Measurements from ENCODE around the gene MSL1.
A peak's percentile ranks its signal among the peaks of the same experiment; 100 is the strongest.
"Not testable (repeated sequence)": the region's sequence is repeated elsewhere in the genome, so short reads cannot be mapped to it uniquely, and the experiment has no call there.

MSL1 gene

DNA sequence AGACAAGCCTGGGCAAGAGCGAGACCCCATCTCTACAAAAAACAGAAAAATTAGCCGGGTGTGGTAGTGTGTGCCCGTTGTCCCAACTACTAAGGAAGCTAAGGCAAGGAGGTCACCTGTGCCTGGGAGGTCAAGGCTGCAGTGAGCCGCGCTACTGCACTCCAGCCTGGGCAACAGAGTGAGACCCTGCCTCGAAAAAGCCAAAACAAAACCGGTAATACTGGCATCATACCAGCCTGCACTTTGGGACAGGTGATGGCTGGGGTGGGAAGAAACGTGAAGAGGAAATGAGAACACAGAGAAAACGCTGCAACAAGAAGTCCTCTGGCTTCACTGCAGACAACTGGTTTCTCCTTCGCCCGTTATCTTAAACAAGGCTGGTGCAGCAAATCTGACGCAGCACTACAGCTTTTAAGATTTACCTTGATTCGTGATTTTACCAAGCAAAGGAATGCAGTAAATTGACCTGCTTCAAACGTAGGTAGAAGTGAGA is 17.8 kb downstream of the MSL1 start:
- peak; percentile 5 for DNase-seq

DNA sequence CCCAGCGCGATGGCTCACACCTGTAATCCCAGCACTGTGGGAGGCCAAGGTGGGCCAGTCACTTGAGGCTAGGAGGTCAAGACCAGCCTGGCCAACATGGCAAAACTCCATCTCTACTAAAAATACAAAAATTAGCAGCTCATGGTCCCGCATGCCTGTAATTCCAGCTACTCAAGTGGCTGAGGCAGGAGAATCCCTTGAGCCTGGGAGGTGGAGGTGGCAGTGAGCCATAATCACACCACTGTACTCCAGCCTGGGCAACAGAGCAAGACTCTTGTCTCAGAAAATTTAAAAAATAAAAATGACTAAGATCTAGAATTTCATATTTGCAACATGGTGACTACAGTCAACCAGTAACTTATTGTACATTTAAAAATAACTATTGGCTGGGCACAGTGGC is 21.4 kb downstream of the MSL1 start:
- DNase-seq, result not testable (repeated sequence)

DNA sequence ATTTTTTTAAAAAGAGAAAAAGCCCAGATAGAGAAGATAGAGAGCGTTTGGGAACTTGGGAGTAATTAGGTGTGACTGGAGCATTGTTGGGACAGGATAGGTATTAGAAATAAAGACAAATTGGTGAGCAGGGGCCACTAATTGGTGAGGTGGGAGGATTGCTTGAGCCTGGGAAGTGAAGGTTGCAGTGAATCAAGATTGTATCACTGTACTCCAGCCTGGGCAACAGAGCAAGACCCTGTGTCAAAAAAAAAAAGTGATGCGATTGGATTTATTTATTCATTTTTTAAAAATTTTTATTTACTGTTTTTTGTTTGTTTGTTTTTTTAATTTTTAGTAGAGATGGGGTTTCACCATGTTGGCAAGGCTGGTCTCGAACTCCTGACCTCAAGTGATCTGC is 23.7 kb downstream of the MSL1 start:
- no peak for DNase-seq

DNA sequence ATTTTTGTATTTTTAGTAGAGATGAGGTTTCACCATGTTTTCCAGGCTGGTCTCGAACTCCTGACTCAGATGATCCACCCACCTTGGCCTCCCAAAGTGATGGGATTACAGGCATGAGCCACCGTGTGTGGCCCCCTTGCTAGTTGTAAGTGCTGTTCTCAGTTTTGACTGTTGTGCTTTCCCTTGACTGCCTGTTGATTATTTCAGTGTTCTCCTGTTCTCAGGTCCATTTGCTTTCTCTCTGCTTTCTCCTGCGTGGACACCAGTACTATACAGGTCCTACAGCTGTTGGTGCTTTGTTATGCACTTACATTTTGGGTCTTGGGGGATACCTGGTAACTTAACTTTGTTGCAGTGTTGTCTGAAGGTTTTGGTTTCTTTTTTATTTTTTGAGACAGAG is 26.8 kb downstream of the MSL1 start:
- DNase-seq, result no peak

DNA sequence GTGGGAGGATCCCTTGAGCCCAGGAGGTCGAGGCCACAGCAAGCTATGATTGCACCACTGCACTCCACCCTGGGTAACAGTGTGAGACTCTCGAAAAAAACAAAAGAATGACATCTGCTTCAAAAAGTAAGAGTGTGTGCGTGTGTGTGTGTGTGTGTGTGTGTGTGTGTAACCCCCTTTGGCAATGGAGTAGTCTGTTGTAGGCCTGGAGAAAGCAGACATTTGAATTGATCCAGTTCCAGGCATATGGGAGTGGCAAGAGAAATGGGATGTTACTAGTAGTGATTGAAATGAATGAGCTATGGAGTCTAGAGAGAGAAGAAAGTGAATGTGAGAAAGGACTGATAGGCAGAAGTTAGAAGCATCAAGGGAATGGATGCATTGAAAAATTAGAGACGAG is 28.5 kb downstream of the MSL1 start:
- DNase-seq, result no peak

DNA sequence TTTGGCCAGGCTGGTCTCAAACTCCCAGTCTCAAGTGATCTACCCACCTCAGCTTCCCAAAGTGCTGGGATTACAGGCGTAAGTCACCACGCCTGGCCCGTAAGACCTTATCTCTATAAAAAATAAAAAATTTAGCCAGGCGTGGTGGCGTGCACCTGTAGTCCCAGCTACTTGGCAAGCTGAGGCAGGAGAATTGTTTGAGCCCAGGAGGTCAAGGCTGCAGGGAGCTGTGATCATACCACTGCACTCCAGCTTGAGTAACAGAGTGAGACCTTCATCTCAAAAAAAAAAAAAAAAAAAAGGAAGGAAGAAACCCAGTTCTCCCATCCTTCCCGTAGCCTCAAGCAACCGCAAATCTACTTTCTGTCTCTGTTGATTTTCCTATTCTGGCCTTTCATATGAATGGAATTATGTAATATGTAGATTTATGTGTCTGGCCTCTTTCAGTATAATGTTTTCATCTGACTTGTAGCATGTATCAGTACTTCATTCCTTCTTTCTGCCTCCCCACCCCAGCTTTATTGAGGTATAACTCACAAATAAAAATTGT is 29.7 kb downstream of the MSL1 start:
- no peak for DNase-seq

DNA sequence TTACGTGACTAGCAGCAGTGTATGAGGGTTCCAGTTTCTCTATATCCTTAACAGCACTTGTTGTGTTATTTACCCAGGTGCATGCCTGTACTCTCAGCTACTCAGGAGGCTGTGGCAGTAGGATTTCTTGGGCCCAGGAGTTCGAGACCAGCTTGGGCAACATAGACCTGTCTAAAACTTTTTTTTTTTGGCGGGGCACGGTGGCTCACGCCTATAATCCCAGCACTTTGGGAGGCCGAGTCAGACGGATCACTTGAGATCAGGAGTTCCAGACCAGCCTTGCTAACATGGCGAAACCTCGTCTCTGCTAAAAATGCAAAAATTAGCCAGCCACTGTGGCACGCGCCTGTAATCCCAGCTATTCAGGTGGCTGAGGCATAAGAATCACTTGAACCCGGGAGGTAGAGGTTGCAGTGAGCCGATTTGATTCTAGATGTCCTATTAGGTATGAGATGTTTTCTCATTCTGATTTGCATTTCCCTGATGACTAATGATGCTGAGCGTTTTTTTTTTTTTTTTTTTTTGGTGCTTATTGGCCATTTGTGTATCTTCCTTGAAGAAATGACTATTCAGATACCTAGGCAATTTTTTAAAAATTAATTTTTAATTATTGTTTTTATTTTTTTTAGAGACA is 31.9 kb downstream of the MSL1 start:
- no peak for DNase-seq

DNA sequence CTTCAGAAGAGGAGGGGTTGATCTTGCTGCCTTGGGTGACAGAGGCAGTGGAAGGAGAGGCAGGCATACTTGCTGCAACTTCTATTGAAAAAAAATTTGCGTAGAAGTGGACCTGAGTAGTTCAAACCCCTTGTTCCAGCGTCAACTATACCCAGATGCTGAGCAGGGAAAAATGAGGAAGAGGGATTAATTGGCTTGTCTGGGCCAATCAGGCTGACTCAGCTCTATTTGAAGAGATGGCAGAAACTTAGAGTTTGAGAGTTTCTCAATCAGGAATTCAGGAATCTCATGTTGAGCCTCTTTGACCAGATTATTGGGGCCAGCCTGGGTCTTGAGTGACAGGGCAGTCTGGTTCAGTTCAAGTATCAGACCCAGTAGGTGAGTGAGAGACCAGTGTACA is 36.2 kb downstream of the MSL1 start:
- DNase-seq, result no peak

DNA sequence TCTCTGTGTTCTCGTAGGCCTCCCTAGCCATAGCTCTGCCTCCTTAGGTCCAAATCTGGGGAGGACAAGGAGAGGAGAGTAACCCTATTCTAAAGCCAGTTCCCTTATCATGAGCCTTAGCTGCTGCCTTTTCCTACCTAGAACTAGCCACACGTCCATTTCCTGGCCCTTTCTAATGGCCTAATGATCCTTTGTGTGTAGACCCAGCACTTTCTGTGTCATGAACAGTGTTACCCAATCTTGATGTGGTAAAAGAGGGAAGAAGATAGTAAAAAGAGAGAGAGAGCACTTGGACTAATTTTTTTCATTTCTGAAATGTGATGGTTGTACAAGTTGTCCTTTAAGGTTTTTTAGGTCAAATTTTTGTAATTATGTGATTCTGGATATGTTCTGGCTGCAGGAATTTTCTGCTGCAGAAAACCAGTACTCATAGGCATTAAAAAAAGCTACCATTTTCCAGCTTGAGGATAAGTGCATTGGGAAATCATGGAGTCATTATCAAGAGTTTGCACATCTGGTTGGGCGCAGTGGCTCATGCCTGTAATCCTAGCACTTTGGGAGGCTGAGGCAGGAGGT is 36.8 kb downstream of the MSL1 start:
- no peak for DNase-seq

DNA sequence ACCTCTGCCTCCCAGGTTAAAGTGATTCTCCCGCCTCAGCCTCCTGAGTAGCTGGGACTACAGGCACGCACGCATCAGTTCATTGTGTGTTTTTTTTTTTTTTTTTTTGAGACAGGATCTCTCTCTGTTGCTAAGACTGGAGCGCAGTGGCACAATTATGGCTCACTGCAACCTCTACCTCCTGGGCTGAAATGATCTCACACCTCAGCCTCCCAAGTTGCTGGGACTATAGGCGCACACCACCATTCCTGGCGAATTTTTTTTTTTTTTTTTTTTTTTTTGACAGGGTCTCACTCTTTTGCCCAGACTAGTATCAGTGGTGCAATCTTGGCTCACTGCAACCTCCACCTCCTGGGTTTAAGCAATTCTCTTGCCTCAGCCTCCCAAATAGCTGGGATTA is 37.7 kb downstream of the MSL1 start:
- DNase-seq, result no peak

DNA sequence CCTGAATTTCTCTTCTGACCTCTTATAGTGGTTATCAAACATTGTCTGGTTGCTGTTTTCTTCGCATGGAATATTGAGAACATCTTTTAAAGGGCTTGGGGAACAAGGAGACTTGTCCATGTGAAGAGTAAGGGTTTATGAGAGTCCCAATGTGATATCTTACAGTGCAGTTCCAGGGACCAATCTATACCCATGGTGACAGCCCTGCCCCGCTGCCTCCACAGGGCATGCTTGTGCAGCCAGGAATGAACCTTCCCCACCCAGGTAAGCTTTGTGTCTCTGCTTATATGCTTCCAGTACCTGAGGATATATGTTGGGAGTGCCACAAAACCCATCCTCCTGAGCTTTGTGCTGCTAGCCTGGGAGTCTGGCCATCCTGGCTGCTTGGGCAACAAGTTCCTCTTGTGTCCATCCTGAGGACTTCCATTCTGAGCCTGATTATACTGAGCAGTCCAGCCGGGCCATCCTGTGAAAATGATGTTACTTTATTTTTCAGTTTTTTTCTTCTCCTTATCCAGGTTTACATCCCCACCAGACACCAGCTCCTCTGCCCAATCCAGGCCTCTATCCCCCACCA is 46.0 kb downstream of the MSL1 start:
- DNase-seq, result no peak

DNA sequence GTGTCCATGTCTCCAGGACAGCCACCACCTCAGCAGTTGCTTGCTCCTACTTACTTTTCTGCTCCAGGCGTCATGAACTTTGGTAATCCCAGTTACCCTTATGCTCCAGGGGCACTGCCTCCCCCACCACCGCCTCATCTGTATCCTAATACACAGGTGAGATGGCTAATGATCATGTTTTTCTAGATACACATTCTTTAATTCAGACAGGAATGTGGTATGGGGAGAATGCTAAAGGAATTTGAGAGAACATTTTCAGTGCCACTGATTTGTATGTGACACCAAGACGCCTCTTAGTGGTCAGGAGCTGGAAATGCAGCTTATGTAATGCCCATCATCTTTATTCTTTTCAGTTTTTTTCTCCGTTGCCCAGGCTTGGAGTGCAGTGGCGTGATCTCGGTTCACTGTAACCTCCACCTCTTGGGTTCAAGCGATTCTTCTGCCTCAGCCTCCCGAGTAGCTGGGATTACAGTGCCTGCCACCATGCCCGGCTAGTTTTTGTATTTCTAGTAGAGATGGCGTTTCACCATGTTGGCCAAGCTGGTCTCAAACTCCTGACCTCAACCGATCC is 46.6 kb downstream of the MSL1 start:
- DNase-seq, result peak; percentile 21

DNA sequence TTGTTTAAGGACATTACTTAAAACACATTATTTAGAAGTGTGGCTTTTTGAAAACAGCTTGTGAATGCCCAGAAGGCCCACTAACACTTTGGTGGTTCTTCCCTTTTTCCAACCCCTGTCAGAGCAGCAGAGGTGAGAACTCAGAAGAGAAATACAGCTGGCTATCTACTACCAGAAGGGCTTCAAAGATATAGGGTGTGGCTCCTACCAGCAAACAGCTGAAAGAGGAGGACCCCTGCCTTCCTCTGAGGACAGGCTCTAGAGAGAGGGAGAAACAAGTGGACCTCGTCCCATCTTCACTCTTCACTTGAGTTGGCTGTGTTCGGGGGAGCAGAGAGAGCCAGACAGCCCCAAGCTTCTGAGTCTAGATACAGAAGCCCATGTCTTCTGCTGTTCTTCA is 48.6 kb downstream of the MSL1 start:
- DNase-seq, result no peak

DNA sequence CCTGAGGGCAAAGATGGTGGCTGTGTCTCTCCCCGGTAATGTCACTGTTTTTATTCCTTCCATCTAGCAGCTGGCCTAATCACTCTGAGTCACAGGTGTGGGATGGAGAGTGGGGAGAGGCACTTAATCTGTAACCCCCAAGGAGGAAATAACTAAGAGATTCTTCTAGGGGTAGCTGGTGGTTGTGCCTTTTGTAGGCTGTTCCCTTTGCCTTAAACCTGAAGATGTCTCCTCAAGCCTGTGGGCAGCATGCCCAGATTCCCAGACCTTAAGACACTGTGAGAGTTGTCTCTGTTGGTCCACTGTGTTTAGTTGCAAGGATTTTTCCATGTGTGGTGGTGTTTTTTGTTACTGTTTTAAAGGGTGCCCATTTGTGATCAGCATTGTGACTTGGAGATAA is 50.0 kb downstream of the MSL1 start:
- no peak for DNase-seq

DNA sequence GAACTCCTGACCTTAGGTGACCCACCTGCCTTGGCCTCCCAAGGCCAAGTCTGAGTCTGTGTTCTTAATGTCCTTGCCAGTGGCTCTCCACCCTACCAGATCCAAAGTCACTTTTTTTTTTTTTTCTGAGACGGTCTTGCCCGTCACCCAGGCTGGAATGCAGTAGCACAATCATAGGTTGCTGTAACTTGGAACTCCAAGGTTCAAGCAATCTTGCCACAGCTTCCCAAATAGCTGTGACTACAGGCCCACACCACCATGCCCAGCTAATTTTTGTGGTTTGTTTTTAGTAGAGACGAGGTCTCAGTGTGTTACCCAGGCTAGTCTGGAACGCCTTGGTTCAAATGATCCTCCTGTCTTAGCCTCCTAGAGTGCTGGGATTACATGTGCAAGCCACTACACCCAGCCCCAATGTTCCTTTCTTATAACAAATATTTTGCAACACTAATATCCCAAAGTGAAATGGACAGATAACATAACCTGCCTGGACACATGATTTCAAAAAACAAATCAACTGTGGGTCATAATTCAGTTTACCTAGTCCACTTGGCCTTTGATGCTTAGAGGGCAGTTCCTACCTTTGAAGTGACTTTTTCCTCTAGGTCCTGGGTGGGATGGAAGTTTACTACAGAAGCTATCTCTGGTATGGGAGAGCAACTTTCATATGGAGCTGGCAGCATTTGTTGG is 51.5 kb downstream of the MSL1 start:
- DNase-seq, result no peak

DNA sequence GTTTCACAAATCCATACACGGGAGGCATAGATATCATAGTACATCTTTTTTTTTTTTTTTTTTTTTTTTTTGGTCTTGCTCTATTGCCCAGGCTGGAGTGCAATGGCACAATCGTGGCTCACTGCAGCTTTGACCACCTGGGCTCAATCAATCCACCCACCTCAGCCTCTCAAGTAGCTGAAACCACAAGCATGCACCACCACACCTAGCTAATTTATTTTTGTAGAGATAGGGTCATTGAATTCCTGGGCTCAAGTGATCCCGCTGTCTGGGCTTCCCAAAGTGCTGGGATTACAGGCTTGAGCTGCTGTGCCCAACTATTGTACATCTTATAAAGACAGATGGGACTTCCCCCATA is 52.0 kb downstream of the MSL1 start:
- no peak for DNase-seq

DNA sequence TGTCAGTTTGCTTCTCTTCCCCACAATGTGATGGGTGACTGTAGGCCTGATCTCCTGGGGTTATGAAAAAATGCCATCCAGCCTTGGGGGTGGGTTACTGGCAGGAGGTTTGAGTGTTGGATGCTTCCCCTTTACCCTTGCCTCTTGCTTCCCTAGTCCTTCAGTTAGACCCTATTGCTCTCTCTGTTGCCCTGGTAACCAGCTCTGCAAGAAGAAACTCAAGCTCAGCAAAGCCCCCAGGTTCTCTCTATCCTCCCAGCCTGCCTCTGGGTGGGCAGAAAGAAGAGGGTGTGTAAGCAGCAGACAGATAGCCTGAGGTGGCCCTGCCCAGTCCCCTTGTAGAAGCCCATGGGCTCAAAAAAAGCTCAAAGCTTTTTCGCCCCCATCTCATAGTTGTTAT is 52.7 kb downstream of the MSL1 start:
- DNase-seq, result no peak

DNA sequence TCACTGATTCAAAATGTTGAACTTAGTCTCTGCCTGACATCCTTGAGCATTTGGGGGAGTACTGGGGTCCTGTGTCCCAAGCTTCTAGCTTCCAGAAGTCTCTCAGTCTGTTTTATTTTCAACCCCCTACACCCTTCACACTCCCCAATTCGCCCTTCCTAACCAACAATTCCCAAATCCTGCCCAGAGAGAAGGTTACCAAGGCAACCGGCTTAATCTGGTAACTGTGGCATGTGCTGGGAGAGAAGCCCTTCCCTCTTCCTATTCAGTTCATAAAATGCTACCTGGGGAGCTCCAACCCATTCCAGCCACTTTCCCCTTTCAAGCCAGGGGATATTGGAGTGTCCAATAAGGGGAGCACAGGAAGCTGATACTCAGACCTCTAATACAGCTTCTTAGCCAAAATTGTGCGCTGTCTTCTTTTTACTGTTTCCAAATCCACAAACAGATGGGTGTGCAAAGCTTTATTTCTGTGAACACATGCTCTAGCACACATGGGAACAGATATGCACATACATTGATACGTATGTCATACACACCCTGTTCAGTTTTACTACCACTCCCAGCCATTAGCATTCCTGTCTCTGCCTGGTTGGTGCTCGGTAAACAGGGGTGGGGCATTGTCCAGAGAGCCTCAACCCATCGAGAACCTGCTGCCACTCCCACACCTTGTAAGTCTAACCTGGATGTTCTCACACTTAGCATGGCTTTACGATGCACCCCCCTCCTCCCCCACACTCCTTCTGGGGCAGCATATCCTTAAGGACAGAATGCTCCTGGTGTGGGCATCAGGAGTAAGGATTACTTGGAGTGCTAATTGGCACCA is 54.4 kb downstream of the MSL1 start:
- no peak for DNase-seq

DNA sequence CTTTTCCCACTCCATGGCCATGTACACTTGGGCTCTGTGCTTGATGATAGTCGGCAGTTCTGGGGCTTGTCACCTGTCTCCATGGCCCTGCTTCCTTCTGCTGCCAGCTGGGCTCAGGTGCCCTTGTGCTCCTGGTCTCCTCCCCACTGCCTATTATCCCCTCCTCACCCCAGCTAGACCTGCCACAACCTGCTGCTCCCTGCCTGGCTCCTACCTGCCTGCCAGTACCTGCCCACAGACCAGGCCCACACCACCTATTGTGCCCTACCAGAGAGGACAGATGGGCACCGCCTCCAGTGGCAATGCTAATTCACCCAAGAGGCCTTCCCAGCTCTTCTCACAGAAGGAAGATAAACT is 55.0 kb downstream of the MSL1 start:
- no peak for DNase-seq

DNA sequence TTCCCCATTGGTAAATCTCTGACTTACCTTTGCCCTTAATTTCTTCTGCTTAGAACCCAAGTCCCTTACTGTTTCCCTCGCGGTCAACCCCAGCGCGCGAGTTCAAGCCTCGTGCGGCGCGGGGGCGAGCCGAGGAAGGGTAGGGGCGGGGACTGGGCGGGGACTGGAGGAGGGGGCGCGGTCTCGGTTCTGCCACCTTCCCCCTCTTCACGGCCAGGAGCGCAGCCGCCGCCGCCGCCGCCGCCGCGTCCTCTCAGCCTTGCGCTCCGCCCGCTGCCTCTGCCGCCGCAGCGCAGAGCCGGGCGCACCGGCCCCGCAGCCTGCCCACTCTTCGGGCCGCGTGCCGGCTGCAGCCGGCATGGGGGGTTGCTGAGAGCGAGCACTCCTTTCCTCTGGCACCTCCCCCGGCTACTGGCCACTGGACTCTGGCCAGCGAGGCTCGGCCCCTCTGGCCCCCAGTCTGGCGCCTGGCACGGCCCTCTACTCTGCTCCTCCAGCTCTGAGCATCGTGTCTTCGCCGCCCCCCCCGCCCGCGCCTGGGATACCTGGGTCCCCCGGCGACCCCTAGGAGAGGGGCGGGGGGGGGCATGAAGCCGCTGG is 55.6 kb downstream of the MSL1 start, which contains the start of gene RAPGEFL1:
RAPGEFL1 (plus strand) TSS at position 196 of the 600 bp plus-strand sequence; CDS start at position 588, 392 bp downstream.
- DNase-seq, result peak; percentile 75

DNA sequence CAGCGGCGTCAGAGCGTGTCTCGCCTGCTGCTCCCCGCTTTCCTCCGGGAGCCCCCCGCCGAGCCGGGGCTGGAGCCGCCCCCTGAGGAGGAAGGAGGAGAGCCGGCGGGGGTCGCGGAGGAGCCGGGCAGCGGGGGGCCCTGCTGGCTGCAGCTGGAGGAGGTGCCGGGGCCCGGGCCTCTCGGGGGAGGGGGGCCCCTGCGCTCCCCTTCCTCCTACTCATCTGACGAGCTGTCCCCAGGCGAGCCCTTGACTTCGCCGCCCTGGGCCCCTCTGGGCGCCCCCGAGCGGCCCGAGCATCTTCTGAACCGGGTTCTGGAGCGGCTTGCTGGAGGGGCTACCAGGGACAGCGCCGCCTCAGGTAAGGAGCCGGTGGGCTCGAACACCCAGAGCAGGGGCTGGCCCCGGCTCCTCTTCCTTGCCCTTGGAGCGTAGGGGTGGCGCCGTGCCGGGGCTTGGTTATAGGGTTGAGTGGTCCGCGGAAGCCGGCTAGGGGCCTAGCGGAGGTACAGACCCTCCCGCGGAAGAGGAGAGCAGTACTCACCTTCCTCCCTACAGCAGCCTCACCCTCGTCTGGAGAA is 56.3 kb downstream of the MSL1 start:
- DNase-seq, result no peak

DNA sequence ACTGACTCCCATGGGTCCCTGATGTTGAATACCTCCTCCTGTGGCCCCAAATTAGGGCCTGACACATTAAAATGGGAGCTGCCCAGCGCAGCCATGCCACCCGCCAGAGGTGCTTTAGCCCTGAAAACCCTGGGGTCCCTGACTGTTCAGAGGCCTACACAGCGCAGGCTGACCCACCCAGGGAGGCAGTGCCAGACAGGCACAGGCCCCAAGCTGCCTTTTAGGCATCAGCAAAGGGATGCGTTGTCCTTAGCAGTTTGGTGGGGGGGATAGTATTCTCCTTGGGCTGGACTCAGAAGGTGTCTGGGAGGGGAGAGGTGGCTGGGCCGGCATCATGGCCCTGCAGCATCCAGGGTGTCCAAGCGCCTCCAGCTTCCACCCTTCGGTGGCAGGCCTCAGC is 56.9 kb downstream of the MSL1 start:
- no peak for DNase-seq

All from activated gamma-delta T cell treated with Interleukin-2 at 50 U/mL for 16 hours (primary cell).